Dendritic cell treated with granulocyte-macrophage colony-stimulating factor and Interleukin-4, amounts not matched to agents 40 ng/mL and 50 ng/mL, for 4 days (primary cell): ENCODE measurements around the gene MLXIP.

Experiments used
- H3K27ac Mint-ChIP-seq: one replicate; pipeline ENCODE4 v1.8.0; 2022; ENCODE audit warnings: mild to moderate bottlenecking, mixed read lengths
- H3K27me3 Mint-ChIP-seq: one replicate; pipeline ENCODE4 v1.8.0; 2022; ENCODE audit warnings: mild to moderate bottlenecking, mixed read lengths
- H3K36me3 Mint-ChIP-seq: one replicate; pipeline ENCODE4 v1.8.0; 2022; ENCODE audit warnings: low read depth, mixed read lengths
- H3K4me1 Mint-ChIP-seq: one replicate; pipeline ENCODE4 v1.8.0; 2022; ENCODE audit warnings: low read depth, mixed read lengths
- H3K4me3 Mint-ChIP-seq: one replicate; pipeline ENCODE4 v1.8.0; 2022; ENCODE audit warnings: mild to moderate bottlenecking, moderate library complexity, mixed read lengths
- H3K9me3 Mint-ChIP-seq: one replicate; pipeline ENCODE4 v1.8.0; 2022; ENCODE audit warnings: mixed read lengths
- intact Hi-C: fragments of 100-400 bp; cut with micrococcal nuclease; formaldehyde crosslinking; loops from one replicate; pipeline ENCODE4 v1.15.0; 2022

The MLXIP gene

GRCh38 chr12:122079033-122079531, 526 bp downstream of the MLXIP start:
- peaks cover 10% of the 10 kb centered on the region for H3K9me3 Mint-ChIP-seq
- peaks cover 46% of the 10 kb centered on the region for H3K36me3 Mint-ChIP-seq
- peak overlapping the region; percentile 88 for H3K27ac Mint-ChIP-seq
- intact Hi-C loops: no loop called here
- H3K4me3 Mint-ChIP-seq: peak overlapping the region; percentile 94
- H3K4me1 Mint-ChIP-seq: peaks cover 66% of the 10 kb centered on the region
- no peaks in the 10 kb centered on the region for H3K27me3 Mint-ChIP-seq

- H3K4me1 Mint-ChIP-seq: peaks cover 68% of the 10 kb centered on the region
These were observed 1.1 kb downstream of the MLXIP start for GRCh38 chr12:122079532-122080081.

GRCh38 chr12:122080149-122081082, 1.9 kb downstream of the MLXIP start:
- intact Hi-C loops: loop anchor here (2.0 kb wide), 1 partner anchor 18 kb away; no protein-coding TSS in a partner anchor
- Mint-ChIP-seq H3K9me3 (no peaks in the 10 kb centered on the region), H3K4me1 (peaks cover 63% of the 10 kb centered on the region), H3K27ac (peak overlapping the region; percentile 88), H3K4me3 (peak overlapping the region; percentile 94), H3K27me3 (no peaks in the 10 kb centered on the region), H3K36me3 (peaks cover 59% of the 10 kb centered on the region)

More at GRCh38 chr12:122079532-122080081, 1.1 kb downstream of the MLXIP start:
- Mint-ChIP-seq H3K36me3 (peaks cover 51% of the 10 kb centered on the region), H3K27me3 (no peaks in the 10 kb centered on the region), H3K4me3 (peak overlapping the region; percentile 94), H3K27ac (peak overlapping the region; percentile 88), H3K9me3 (peaks cover 5% of the 10 kb centered on the region)
- intact Hi-C loops: loop anchor here (2.0 kb wide), 1 partner anchor 17 kb away; no protein-coding TSS in a partner anchor

GRCh38 chr12:122081083-122081696, 2.6 kb downstream of the MLXIP start:
- H3K27ac Mint-ChIP-seq: peak overlapping the region; percentile 88
- peaks cover 67% of the 10 kb centered on the region for H3K36me3 Mint-ChIP-seq
- no peaks in the 10 kb centered on the region for H3K9me3 Mint-ChIP-seq
- peaks cover 65% of the 10 kb centered on the region for H3K4me1 Mint-ChIP-seq
- intact Hi-C loops: loop anchor here (2.0 kb wide), 1 partner anchor 18 kb away; no protein-coding TSS in a partner anchor
- H3K4me3 Mint-ChIP-seq: peak overlapping the region; percentile 94
- H3K27me3 Mint-ChIP-seq: no peaks in the 10 kb centered on the region

GRCh38 chr12:122081697-122082221, 3.2 kb downstream of the MLXIP start:
- peak overlapping the region; percentile 94 for H3K4me3 Mint-ChIP-seq
- no peaks in the 10 kb centered on the region for H3K27me3 Mint-ChIP-seq
- H3K27ac Mint-ChIP-seq: peak overlapping the region; percentile 88
- H3K9me3 Mint-ChIP-seq: no peaks in the 10 kb centered on the region
- intact Hi-C loops: loop anchor here (2.0 kb wide), 1 partner anchor 19 kb away; no protein-coding TSS in a partner anchor
- H3K4me1 Mint-ChIP-seq: peaks cover 65% of the 10 kb centered on the region
- H3K36me3 Mint-ChIP-seq: peaks cover 73% of the 10 kb centered on the region

GRCh38 chr12:122082621-122083356, 4.2 kb downstream of the MLXIP start:
- intact Hi-C loops: no loop called here
- Mint-ChIP-seq H3K4me1 (peaks cover 65% of the 10 kb centered on the region), H3K27ac (peak overlapping the region; percentile 88), H3K27me3 (no peaks in the 10 kb centered on the region), H3K4me3 (peak overlapping the region; percentile 4), H3K9me3 (no peaks in the 10 kb centered on the region), H3K36me3 (peaks cover 83% of the 10 kb centered on the region)

- Mint-ChIP-seq H3K4me1 (peaks cover 77% of the 10 kb centered on the region), H3K36me3 (peaks cover 87% of the 10 kb centered on the region), H3K9me3 (no peaks in the 10 kb centered on the region), H3K27me3 (no peaks in the 10 kb centered on the region), H3K27ac (no peak overlapping the region), H3K4me3 (no peak overlapping the region)
- intact Hi-C loops: no loop called here
These were observed 6.4 kb downstream of the MLXIP start for GRCh38 chr12:122084857-122085405.

GRCh38 chr12:122085591-122085990, 7.0 kb downstream of the MLXIP start:
- H3K4me3 Mint-ChIP-seq: no peak overlapping the region
- no peaks in the 10 kb centered on the region for H3K9me3 Mint-ChIP-seq

GRCh38 chr12:122086116-122086515, 7.6 kb downstream of the MLXIP start:
- Mint-ChIP-seq H3K4me3 (no peak overlapping the region), H3K27me3 (no peaks in the 10 kb centered on the region), H3K27ac (no peak overlapping the region), H3K4me1 (peaks cover 85% of the 10 kb centered on the region), H3K36me3 (peaks cover 90% of the 10 kb centered on the region), H3K9me3 (no peaks in the 10 kb centered on the region)
- intact Hi-C loops: no loop called here

More at GRCh38 chr12:122085591-122085990, 7.0 kb downstream of the MLXIP start:
- peaks cover 87% of the 10 kb centered on the region for H3K36me3 Mint-ChIP-seq
- intact Hi-C loops: no loop called here
- no peak overlapping the region for H3K27ac Mint-ChIP-seq
- H3K4me1 Mint-ChIP-seq: peaks cover 84% of the 10 kb centered on the region
- no peaks in the 10 kb centered on the region for H3K27me3 Mint-ChIP-seq

- Mint-ChIP-seq H3K4me3 (no peak overlapping the region), H3K9me3 (no peaks in the 10 kb centered on the region), H3K27ac (peak overlapping the region; percentile 5), H3K4me1 (peaks cover 78% of the 10 kb centered on the region), H3K27me3 (no peaks in the 10 kb centered on the region), H3K36me3 (peaks cover 83% of the 10 kb centered on the region)
- intact Hi-C loops: no loop called here
These were observed 8.2 kb downstream of the MLXIP start for GRCh38 chr12:122086641-122087285.

GRCh38 chr12:122087431-122088178, 9.0 kb downstream of the MLXIP start:
- H3K4me3 Mint-ChIP-seq: no peak overlapping the region
- peaks cover 78% of the 10 kb centered on the region for H3K36me3 Mint-ChIP-seq
- H3K27ac Mint-ChIP-seq: peak overlapping the region; percentile 5
- intact Hi-C loops: no loop called here
- peaks cover 70% of the 10 kb centered on the region for H3K4me1 Mint-ChIP-seq
- no peaks in the 10 kb centered on the region for H3K27me3 Mint-ChIP-seq
- H3K9me3 Mint-ChIP-seq: no peaks in the 10 kb centered on the region
